ENCODE measurements around the gene HSD11B1L. TPM values are rescaled to one million over a fixed set of nuclear protein-coding genes. Genes with fewer than 3 reads are reported as not detected.

The HSD11B1L gene
- polyA plus RNA-seq, 12 donors = 2.9 to 6.9 (median 4.9) TPM; not detected in 2

- DNase-seq = no peak
Observed at GRCh38 chr19:5666921-5667610, 13.8 kb upstream of the HSD11B1L start.

- DNase-seq = no peak
Observed at GRCh38 chr19:5667751-5668271, 13.0 kb upstream of the HSD11B1L start.

GRCh38 chr19:5669212-5669611 is 11.6 kb upstream of the HSD11B1L start:
- DNase-seq = no peak

- no peak for DNase-seq
Observed at GRCh38 chr19:5671600-5671999, 9.2 kb upstream of the HSD11B1L start.

GRCh38 chr19:5672708-5673459 is 7.9 kb upstream of the HSD11B1L start:
- no peak for DNase-seq

GRCh38 chr19:5673752-5674151 is 7.1 kb upstream of the HSD11B1L start:
- no peak for DNase-seq

- DNase-seq = no peak
Observed at GRCh38 chr19:5674714-5675113, 6.1 kb upstream of the HSD11B1L start.

GRCh38 chr19:5676105-5676771 is 4.6 kb upstream of the HSD11B1L start:
- peak; percentile 57 for DNase-seq

GRCh38 chr19:5676772-5677105 is 4.1 kb upstream of the HSD11B1L start:
- DNase-seq = peak; percentile 39

- no peak for DNase-seq
Observed at GRCh38 chr19:5677136-5677535, 3.7 kb upstream of the HSD11B1L start.

- no peak for DNase-seq
Observed at GRCh38 chr19:5677580-5677979, 3.2 kb upstream of the HSD11B1L start.

GRCh38 chr19:5678071-5678718 is 2.6 kb upstream of the HSD11B1L start:
- no peak for DNase-seq

GRCh38 chr19:5679289-5680083 is 1.3 kb upstream of the HSD11B1L start:
- DNase-seq = no peak

GRCh38 chr19:5680084-5680436 is 767 bp upstream of the HSD11B1L start:
- DNase-seq = peak; percentile 27

- no peak for DNase-seq
Observed at GRCh38 chr19:5681391-5682106, 722 bp downstream of the HSD11B1L start.

GRCh38 chr19:5682107-5682482 is 1.3 kb downstream of the HSD11B1L start:
- DNase-seq = no peak

- DNase-seq = no peak
Observed at GRCh38 chr19:5683177-5683886, 2.5 kb downstream of the HSD11B1L start.

GRCh38 chr19:5684694-5685430 is 4.0 kb downstream of the HSD11B1L start:
- DNase-seq = no peak

GRCh38 chr19:5686326-5686646 is 5.5 kb downstream of the HSD11B1L start:
- no peak for DNase-seq

Data from muscle of arm (tissue), 12 donors.